SKM-1 treated with dmso at 0.1 percent for 144 hours (cell line): ENCODE results near the gene GRPR.
A peak's percentile ranks its signal among the peaks of the same experiment; 100 is the strongest.

Experiments
- DNase-seq: peaks from one replicate; lab custom pipeline; 2025; ENCODE audit not compliant: unreplicated experiment; lab: John Stamatoyannopoulos, UW

Gene GRPR

DNA sequence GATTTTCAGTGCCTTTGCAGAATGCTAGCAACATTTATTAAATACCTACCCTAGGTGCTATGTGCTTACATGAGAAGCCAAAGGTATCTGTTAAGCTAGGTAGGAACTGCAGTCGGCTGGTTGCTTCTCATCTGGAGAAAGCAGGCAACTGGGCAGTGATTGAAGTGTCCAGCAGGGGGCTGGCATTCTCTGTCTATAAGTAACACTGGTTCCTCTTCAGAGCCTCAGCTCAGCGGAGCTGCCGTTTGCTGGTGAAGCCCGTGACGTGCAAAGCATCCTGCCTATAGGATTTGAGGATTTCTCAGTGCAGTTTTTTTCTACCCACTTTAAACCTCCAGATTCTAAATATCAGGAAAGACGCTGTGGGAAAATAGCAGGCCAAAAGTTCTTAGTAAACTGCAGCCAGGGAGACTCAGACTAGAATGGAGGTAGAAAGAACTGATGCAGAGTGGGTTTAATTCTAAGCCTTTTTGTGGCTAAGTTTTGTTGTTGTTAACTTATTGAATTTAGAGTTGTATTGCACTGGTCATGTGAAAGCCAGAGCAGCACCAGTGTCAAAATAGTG lies at the start of gene GRPR:
Gene GRPR (plus strand): TSS at position 344 of the 565 bp plus-strand sequence. CDS start 389 bp downstream, outside the sequence.
- DNase-seq, result peak; percentile 60

- no peak for DNase-seq
These were observed 48.3 kb upstream of the GRPR start for GRCh38 chrX:16075087-16075486.

GRCh38 chrX:16076834-16077233 lies 46.5 kb upstream of the GRPR start:
- DNase-seq, result no peak

- DNase-seq, result no peak
These were observed 45.6 kb upstream of the GRPR start for GRCh38 chrX:16077811-16078210.

DNA sequence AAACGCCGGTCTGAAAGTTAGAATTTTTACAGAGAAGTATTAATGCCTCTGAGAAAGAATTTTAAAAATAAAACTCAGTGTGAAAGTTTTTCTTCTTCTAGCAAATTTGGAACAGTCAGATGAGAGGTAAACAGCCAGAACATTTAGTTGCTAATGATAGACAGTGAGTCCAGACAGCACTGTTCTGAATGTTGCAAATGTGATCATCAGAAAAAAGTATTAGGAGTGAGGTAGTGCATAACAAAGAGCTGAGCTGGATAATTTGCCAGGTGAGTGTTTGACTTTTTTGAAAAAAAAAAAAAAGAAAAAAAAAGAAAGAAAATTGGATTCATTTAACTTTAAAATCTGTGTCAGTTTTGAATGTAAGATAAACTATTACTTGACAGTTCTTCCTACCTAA lies 42.0 kb upstream of the GRPR start:
- DNase-seq, result no peak

GRCh38 chrX:16082470-16083085 lies 40.8 kb upstream of the GRPR start:
- DNase-seq, result no peak

GRCh38 chrX:16087076-16087475 lies 36.3 kb upstream of the GRPR start:
- no peak for DNase-seq

DNA sequence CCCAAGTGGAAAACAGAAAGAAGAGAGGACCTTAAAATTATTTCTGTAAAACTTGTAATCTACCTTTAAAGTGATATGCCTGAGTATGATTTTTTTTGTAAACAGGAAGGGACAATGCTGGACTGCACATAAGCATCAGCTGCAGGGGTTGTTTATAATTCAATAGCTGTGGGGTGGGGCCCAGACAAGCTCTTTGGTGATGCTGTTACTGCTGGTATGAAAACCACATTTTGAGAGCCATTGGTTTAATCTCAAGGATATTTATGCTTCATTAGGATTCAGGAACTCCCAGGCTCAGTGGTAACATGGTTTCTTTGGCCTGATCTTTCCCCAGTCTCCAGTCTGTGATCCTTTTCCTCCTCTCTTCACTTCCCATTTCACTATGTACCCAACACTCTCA lies 34.3 kb upstream of the GRPR start:
- no peak for DNase-seq

DNA sequence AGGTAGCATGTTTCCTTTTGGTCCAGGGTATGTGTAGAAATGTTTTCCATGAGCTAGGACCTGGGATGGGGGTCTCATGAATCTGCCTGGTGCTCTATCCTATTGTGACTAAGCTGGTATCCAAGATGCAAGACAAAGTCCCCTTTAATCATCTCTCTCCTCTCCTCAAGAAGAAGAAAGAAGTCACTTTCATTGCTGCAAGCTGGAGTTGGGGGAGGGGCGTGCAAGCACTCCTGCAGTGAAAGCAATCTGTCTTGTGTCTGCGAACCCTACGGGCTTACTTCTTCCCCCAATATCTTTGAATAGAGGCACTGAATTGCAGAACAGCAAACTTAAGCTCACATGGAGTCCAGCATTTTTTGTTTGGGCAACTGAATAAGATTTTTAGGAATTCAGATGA lies 27.2 kb upstream of the GRPR start:
- no peak for DNase-seq

DNA sequence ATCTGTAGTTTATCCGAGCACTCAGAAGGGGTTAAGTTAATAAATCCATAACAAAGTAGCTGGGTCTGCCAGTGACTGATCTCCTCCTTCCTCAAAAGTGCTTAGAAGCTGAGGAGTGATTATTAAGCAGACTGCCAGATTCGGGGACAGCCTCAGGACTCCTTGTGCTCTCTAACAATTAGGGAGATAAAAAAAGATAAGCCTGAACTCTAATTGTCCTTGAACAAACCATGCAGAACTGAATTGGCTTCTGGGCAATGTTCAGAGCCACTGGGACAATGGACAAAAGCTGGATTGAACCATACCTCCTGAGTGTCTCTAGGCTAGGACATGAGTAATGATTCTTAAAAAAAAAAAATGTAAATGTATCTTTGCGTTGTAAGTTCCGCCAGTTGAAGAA lies 22.7 kb upstream of the GRPR start:
- DNase-seq, result no peak

DNA sequence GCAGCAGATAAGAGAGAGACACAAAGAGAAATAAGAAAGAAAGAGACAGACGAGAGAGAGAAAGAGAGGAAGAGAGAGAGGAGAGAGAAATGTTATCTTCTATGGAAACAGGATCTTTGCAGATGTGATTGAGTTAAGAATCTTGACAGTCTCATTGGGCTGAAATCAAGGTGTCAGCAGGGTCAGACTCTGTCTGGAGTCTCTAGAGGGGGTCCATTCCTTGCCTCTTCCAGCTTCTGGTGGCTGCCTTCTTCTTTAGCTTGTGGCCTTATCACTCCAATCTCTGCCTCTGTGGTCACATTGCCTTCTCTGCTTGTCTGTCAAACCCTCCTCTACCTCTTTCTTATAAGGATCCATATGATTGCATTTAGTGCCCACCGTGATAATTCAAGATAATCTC lies 21.8 kb upstream of the GRPR start:
- DNase-seq, result no peak

DNA sequence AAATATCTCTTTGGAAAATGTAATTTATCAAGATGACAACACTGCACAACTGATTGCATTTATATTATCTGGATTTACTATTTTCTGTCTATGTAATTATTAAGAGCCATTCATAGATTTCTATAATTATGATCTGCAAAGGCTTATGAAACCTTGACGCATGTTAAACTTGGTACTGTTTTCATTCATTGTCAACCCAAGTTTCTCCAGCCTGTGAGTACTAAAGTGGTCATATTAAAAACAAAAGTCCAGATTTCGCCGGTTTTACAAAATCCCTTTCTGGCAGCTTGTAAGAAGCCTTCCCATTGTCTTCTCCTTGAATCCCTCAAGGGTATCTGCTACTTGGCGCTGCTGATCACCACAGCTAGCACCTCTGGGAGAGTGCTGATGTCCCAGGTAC lies 19.7 kb upstream of the GRPR start:
- DNase-seq, result no peak

GRCh38 chrX:16112428-16112827 lies 10.9 kb upstream of the GRPR start:
- no peak for DNase-seq

GRCh38 chrX:16113978-16114565 lies 9.3 kb upstream of the GRPR start:
- peak; percentile 63 for DNase-seq

DNA sequence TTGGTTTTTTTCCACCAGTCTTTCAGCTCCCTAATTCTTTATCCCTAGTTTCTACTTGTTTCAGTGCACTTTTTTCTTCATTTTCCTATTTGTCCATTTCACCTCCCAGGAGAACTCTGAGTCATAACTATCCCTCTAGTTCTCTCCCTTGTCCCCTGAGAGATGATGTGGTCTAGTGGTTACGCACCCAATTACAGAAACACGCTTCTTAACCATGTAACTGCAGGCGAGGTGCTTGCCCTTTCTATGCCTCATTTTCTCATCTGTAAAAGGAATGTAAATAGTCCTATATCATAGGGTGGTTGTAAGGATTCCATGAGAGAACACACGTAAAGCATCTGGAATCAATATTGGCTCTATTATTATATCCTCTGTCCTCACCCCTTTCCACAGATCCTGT lies 8.8 kb upstream of the GRPR start:
- peak; percentile 28 for DNase-seq

DNA sequence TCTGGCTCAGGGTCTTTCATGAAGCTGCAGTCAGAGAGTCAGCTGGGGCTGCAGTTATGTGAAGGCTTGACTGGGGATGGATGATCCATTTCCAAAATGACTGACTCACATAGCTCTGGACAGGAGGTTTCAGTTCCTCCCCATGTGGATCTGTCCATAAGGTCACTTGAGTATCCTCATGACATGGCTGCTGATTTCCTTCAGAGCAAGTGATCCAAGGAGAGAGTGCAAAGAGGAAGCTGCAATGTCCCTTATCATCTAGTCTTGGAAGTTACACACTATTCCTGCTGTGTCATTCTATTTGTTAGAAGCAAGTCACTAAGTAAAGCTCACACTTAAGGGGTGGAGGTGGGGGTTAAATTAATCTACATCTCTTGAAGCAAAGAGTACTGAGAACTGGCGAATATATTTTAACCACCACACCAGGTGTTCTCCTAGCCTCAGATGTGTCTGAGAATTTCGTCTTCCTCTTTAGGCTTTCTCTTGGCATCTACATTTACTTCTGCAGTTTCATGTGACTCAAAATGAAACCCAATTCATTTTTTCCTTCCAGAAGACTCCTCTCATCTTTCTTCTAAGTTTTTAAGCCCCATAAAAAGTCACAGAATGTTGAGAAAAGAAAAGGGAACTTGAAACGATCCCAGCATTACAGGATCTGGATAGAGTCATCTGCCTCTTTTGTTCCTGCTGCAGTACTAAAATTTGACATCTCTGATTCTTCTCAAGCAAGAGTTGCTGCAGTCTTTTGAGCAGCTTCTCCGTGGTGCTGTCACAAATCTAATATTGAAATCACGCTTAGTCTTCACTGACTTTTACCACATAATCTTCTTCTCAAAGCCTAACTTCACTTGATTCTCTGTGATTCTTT lies 3.8 kb upstream of the GRPR start:
- no peak for DNase-seq

GRCh38 chrX:16120431-16120830 lies 2.9 kb upstream of the GRPR start:
- DNase-seq, result no peak

DNA sequence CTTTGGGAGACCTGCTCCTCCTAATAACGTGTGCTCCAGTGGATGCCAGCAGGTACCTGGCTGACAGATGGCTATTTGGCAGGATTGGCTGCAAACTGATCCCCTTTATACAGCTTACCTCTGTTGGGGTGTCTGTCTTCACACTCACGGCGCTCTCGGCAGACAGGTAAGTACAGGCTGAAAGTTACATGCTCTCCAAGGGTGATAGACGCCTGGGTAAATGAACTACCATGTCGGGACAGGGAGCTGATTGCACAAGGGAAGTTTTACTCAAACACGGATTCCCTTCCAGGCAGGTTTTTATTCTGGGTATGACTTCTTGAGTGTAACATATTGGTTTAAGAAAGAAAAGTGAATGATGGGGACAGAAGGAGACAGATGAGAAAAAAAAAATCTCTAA lies 836 bp downstream of the GRPR start:
- no peak for DNase-seq

DNA sequence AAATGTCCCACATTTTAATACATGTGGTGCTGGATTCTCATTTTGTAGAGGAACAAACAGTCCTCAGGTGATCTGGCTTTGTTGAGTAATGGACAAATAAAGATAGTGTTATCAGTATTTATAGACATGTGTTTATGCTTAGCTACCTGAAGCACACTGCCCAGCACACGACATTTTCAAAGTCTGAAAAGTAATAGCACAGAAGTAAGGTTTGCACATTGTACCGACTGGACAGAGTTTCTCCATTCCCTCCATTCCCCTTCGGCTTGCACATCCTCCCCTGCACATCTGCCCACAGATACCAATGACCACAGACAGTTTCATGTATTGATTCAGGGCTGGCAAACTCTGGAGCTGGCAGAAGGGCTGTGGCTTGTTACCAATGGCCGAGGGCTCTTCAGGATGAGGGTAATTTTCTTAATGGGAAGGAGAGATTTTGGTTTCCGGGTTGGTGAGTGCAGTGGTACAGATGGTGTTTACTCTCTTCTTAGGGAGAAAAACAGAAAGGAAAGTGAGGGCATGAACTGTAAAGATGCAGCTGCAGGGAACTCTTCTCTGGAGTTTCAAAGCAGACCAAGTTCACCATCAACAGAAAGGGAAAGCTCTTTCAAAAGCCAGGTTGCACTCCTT lies 2.3 kb downstream of the GRPR start:
- DNase-seq, result no peak

DNA sequence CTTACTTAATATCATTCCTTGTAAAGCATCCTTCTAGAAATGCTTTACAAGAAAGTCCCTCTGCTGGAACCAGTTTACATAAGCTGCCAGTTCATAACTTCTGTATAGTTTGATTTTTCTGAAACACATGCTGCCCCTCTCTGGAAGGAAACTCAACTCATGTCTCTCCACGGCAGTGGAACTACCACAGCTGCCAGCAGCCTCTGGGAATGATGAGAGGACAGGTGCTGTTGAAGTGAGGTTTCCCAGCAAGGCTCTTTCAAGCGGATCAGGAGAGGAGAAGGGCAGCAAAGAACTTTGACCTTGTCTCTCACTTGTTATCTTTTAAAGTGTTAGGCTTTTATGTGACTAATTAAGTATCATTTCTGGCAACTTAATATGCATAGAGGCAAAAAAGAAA lies 7.3 kb downstream of the GRPR start:
- no peak for DNase-seq

GRCh38 chrX:16134936-16135335 lies 11.6 kb downstream of the GRPR start:
- no peak for DNase-seq
